ENCODE results near the gene SECISBP2L. TPM values are rescaled to one million over a fixed set of nuclear protein-coding genes. Genes with fewer than 3 reads are reported as not detected.

SECISBP2L gene
- total RNA-seq, 1 donor from 2014 or later, result 44.0 TPM

DNA sequence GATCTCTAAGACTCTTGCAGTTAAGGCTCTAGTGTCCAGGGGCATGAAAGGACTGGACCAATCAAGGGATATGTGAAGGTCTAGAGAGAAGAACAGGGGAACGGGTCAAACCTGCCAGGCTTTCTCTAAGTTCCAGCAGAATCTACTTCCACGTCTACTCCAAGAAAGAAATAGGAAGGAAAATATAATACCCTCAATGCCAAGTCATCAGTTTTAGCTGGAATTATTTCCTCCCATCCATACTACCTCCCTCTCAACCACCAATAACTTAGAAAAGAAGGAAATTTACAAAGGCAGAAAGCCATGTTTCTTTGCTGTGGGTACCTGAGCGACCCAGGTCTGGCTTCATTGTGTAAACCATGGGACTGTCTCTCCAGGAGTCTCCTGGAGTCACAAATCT, 90.3 kb downstream of the SECISBP2L start:
- no peak overlapping the region for H3K27ac Mint-ChIP-seq
- no peaks in the 10 kb centered on the region for H3K36me3 Mint-ChIP-seq
- no peak overlapping the region for H2AFZ ChIP-seq (replicated peaks)
- H3K4me3 ChIP-seq, result no peak overlapping the region
- peaks cover 11% of the 10 kb centered on the region for H3K4me1 Mint-ChIP-seq
- H3K27me3 Mint-ChIP-seq (ENCODE audit: insufficient read depth, low read depth), result peaks cover 4% of the 10 kb centered on the region
- no peaks in the 10 kb centered on the region for H3K9me3 ChIP-seq (ENCODE audit: low read depth)
- no peak overlapping the region for H3K4me3 Mint-ChIP-seq
- H3K27me3 ChIP-seq, result peaks cover 17% of the 10 kb centered on the region
- H3K79me2 ChIP-seq (ENCODE audit: low read depth), result no peaks in the 10 kb centered on the region
- H3K9me3 Mint-ChIP-seq, result no peaks in the 10 kb centered on the region
- no peaks in the 10 kb centered on the region for H4K20me1 ChIP-seq (ENCODE audit: low read depth)
- H3K36me3 ChIP-seq, result no peaks in the 10 kb centered on the region
- TF ChIP-seq, protein P1, sequence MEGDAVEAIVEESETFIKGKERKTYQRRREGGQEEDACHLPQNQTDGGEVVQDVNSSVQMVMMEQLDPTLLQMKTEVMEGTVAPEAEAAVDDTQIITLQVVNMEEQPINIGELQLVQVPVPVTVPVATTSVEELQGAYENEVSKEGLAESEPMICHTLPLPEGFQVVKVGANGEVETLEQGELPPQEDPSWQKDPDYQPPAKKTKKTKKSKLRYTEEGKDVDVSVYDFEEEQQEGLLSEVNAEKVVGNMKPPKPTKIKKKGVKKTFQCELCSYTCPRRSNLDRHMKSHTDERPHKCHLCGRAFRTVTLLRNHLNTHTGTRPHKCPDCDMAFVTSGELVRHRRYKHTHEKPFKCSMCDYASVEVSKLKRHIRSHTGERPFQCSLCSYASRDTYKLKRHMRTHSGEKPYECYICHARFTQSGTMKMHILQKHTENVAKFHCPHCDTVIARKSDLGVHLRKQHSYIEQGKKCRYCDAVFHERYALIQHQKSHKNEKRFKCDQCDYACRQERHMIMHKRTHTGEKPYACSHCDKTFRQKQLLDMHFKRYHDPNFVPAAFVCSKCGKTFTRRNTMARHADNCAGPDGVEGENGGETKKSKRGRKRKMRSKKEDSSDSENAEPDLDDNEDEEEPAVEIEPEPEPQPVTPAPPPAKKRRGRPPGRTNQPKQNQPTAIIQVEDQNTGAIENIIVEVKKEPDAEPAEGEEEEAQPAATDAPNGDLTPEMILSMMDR (IDR thresholded peaks at IDR 0.05), result no peak
- TF ChIP-seq EZH2 (IDR thresholded peaks at IDR 0.05) (no peak), EZH2phosphoT487 (IDR thresholded peaks at IDR 0.05) (no peak)
- no peak overlapping the region for H3K27ac ChIP-seq
- no peak overlapping the region for H3K9ac ChIP-seq
- DNase-seq (ENCODE audit: low spot score), result no peak
- H3K4me1 ChIP-seq, result no peaks in the 10 kb centered on the region
- no peaks in the 10 kb centered on the region for H3F3A ChIP-seq (ENCODE audit: low read depth)
- H3K4me2 ChIP-seq, result no peak overlapping the region

DNA sequence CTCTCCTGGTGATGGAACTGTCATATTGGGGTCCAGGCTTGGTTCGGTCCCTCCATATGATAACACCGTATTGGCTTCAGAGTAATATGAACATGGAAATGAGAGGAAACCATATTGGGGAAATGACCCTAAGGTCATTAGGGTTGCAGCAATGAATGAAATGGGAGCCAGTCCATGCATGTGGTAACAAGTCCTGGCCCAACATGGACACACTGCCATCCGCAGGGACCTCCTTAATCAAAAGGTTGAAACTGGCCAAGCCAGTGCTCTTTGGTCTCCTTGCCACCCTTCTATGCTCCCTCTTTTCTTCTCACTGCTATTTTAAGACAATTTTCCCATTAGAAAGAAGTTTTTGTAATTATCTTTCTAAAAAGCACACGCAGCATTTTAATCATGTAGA, 90.9 kb downstream of the SECISBP2L start:
- no peaks in the 10 kb centered on the region for H4K20me1 ChIP-seq (ENCODE audit: low read depth)
- Mint-ChIP-seq H3K4me3 (no peak overlapping the region), H3K27ac (no peak overlapping the region), H3K9me3 (no peaks in the 10 kb centered on the region), H3K27me3 (ENCODE audit: insufficient read depth, low read depth) (peaks cover 4% of the 10 kb centered on the region), H3K4me1 (peaks cover 13% of the 10 kb centered on the region), H3K36me3 (no peaks in the 10 kb centered on the region)
- no peaks in the 10 kb centered on the region for H3K9me3 ChIP-seq (ENCODE audit: low read depth)
- no peaks in the 10 kb centered on the region for H3K36me3 ChIP-seq
- no peak overlapping the region for H3K4me3 ChIP-seq
- no peak overlapping the region for H3K4me2 ChIP-seq
- no peak overlapping the region for H2AFZ ChIP-seq (replicated peaks)
- H3K79me2 ChIP-seq (ENCODE audit: low read depth), result no peaks in the 10 kb centered on the region
- DNase-seq (ENCODE audit: low spot score), result no peak
- H3K27ac ChIP-seq, result no peak overlapping the region
- TF ChIP-seq EZH2phosphoT487 (IDR thresholded peaks at IDR 0.05) (no peak), EZH2 (IDR thresholded peaks at IDR 0.05) (no peak)
- TF ChIP-seq, protein P1 (IDR thresholded peaks at IDR 0.05), result no peak
- H3K27me3 ChIP-seq, result peaks cover 13% of the 10 kb centered on the region
- no peak overlapping the region for H3K9ac ChIP-seq
- no peaks in the 10 kb centered on the region for H3K4me1 ChIP-seq
- no peaks in the 10 kb centered on the region for H3F3A ChIP-seq (ENCODE audit: low read depth)

DNA sequence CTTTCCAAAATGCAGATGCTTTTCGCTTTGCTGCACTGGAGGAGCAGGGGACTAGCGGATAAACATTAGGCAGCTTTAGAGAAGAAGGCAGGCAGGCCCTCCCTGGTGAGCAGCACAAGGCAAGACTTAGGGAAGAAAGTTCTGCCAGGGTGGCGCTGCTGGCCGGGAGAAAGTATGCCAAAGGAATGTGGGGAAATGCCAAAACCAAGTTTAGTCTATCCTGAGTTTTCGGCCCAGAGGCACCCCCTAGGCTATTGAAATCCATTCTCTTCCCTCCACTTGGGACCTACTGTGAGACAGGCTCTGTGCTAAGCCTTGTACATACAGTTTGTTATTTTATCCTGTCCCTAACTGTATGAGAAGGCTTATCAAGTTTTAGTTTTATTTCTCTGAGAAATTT, 91.7 kb downstream of the SECISBP2L start:
- H3K27me3 ChIP-seq, result peaks cover 5% of the 10 kb centered on the region
- H3K4me3 ChIP-seq, result no peak overlapping the region
- no peaks in the 10 kb centered on the region for H4K20me1 ChIP-seq (ENCODE audit: low read depth)
- no peaks in the 10 kb centered on the region for H3K36me3 Mint-ChIP-seq
- no peak overlapping the region for H3K4me2 ChIP-seq
- no peak overlapping the region for H2AFZ ChIP-seq (replicated peaks)
- H3K27ac ChIP-seq, result no peak overlapping the region
- no peaks in the 10 kb centered on the region for H3K4me1 ChIP-seq
- TF ChIP-seq EZH2phosphoT487 (IDR thresholded peaks at IDR 0.05) (no peak), EZH2 (IDR thresholded peaks at IDR 0.05) (no peak)
- TF ChIP-seq, protein P1 (IDR thresholded peaks at IDR 0.05), result no peak
- peak; percentile 9 for DNase-seq (ENCODE audit: low spot score)
- peaks cover 4% of the 10 kb centered on the region for H3K27me3 Mint-ChIP-seq (ENCODE audit: insufficient read depth, low read depth)
- H3K27ac Mint-ChIP-seq, result no peak overlapping the region
- H3K4me1 Mint-ChIP-seq, result peaks cover 16% of the 10 kb centered on the region
- no peak overlapping the region for H3K9ac ChIP-seq
- H3K9me3 ChIP-seq (ENCODE audit: low read depth), result no peaks in the 10 kb centered on the region
- H3F3A ChIP-seq (ENCODE audit: low read depth), result no peaks in the 10 kb centered on the region
- no peak overlapping the region for H3K4me3 Mint-ChIP-seq
- H3K36me3 ChIP-seq, result no peaks in the 10 kb centered on the region
- H3K9me3 Mint-ChIP-seq, result no peaks in the 10 kb centered on the region
- H3K79me2 ChIP-seq (ENCODE audit: low read depth), result no peaks in the 10 kb centered on the region

Measured in neural progenitor cell (in vitro differentiated cells).